DOHH2 (cell line): ENCODE measurements around the gene CTAGE6.
"Not testable (repeated sequence)": the region's sequence is repeated elsewhere in the genome, so short reads cannot be mapped to it uniquely, and the experiment has no call there.

Source experiments
- H3F3A ChIP-seq: fragments of 200-600 bp; sonication (generic), shearing (Covaris generic); 2 replicates; pipeline ENCODE4 v1.6.0; 2016; ENCODE audit warnings: antibody characterized with exemption, mild to moderate bottlenecking; ENCODE audit not compliant: control insufficient read depth, insufficient read depth
- H3K27ac ChIP-seq: fragments of 200-600 bp; sonication (generic); 2 replicates; pipeline ENCODE4 v1.5.1; 2014; ENCODE audit warnings: low read depth, mild to moderate bottlenecking, low read length, moderate library complexity
- H3K27me3 ChIP-seq: fragments of 200-600 bp; sonication (generic); 2 replicates; pipeline ENCODE4 v1.6.1; 2014; ENCODE audit warnings: mild to moderate bottlenecking, low read length, mixed read lengths; ENCODE audit not compliant: control insufficient read depth
- H3K36me3 ChIP-seq: fragments of 200-600 bp; sonication (generic); 2 replicates; pipeline ENCODE4 v1.6.1; 2014; ENCODE audit warnings: mild to moderate bottlenecking, low read length, moderate library complexity, mixed read lengths; ENCODE audit not compliant: control insufficient read depth
- H3K4me1 ChIP-seq: fragments of 200-600 bp; sonication (generic); 2 replicates; pipeline ENCODE4 v1.6.1; 2014; ENCODE audit warnings: mild to moderate bottlenecking, low read length, mixed read lengths; ENCODE audit not compliant: control insufficient read depth
- H3K4me2 ChIP-seq: fragments of 200-600 bp; sonication (generic); 2 replicates; pipeline ENCODE4 v1.6.0; 2014; ENCODE audit warnings: mild to moderate bottlenecking, low read length, moderate library complexity
- H3K4me3 ChIP-seq: fragments of 200-600 bp; sonication (generic); 2 replicates; pipeline ENCODE4 v1.5.1; 2014; ENCODE audit warnings: mild to moderate bottlenecking, low read length, mixed read lengths
- H3K79me2 ChIP-seq: fragments of 200-600 bp; sonication (generic); 2 replicates; pipeline ENCODE4 v1.6.1; 2014; ENCODE audit warnings: mild to moderate bottlenecking, low read length, mixed read lengths; ENCODE audit not compliant: control insufficient read depth
- H3K9me2 ChIP-seq: fragments of 200-600 bp; sonication (generic); replicated peaks from 2 replicates; pipeline ENCODE4 v1.6.1; 2014; ENCODE audit warnings: mild to moderate bottlenecking, low read length, mixed read lengths; ENCODE audit not compliant: control insufficient read depth
- H3K9me3 ChIP-seq: fragments of 200-600 bp; sonication (generic); 2 replicates; pipeline ENCODE4 v1.6.1; 2014; ENCODE audit warnings: antibody characterized with exemption, low read length, mixed read lengths; ENCODE audit not compliant: control insufficient read depth, insufficient read depth
- H4K20me1 ChIP-seq: fragments of 200-600 bp; sonication (generic); 2 replicates; pipeline ENCODE4 v1.6.0; 2014; ENCODE audit warnings: low read depth, mild to moderate bottlenecking, antibody characterized with exemption, low read length, moderate library complexity; ENCODE audit not compliant: control insufficient read depth, insufficient read depth
- CTCF ChIP-seq: fragments of 200-600 bp; sonication (generic); IDR thresholded peaks from one replicate; pipeline ENCODE4 v1.5.1; 2014; ENCODE audit warnings: antibody characterized with exemption, mild to moderate bottlenecking, low read depth, low read length; ENCODE audit not compliant: poor library complexity, severe bottlenecking
- EZH2phosphoT487 ChIP-seq: fragments of 200-600 bp; sonication (generic); IDR thresholded peaks from 2 replicates; pipeline ENCODE4 v1.6.1; 2017; ENCODE audit warnings: borderline replicate concordance, mild to moderate bottlenecking, antibody characterized with exemption, low read length, moderate library complexity, mixed read lengths

CTAGE6 gene

GRCh38 chr7:143735962-143736361 lies 21.5 kb downstream of the CTAGE6 start:
- Histone ChIP-seq H3K4me2 (no peak overlapping the region), H3K27me3 (no peaks in the 10 kb centered on the region), H3K9me2 (no peaks in the 10 kb centered on the region), H3K79me2 (no peaks in the 10 kb centered on the region), H3K9me3 (no peaks in the 10 kb centered on the region), H3K27ac (no peak overlapping the region), H4K20me1 (no peaks in the 10 kb centered on the region), H3K36me3 (no peaks in the 10 kb centered on the region), H3K4me1 (no peaks in the 10 kb centered on the region), H3K4me3 (no peak overlapping the region), H3F3A (no peaks in the 10 kb centered on the region)
- TF ChIP-seq EZH2phosphoT487 (no peak), CTCF (no peak)

- Histone ChIP-seq H3K9me3 (no peaks in the 10 kb centered on the region), H3K4me1 (no peaks in the 10 kb centered on the region), H3K27ac (no peak overlapping the region), H3K27me3 (no peaks in the 10 kb centered on the region), H3K4me3 (no peak overlapping the region), H3K79me2 (no peaks in the 10 kb centered on the region), H3F3A (no peaks in the 10 kb centered on the region), H3K36me3 (no peaks in the 10 kb centered on the region), H4K20me1 (no peaks in the 10 kb centered on the region), H3K9me2 (no peaks in the 10 kb centered on the region), H3K4me2 (no peak overlapping the region)
- TF ChIP-seq CTCF = no peak
- TF ChIP-seq EZH2phosphoT487 = no peak
These were observed 23.6 kb downstream of the CTAGE6 start for GRCh38 chr7:143733876-143734275.

- Histone ChIP-seq H3K9me3 (no peaks in the 10 kb centered on the region), H4K20me1 (no peaks in the 10 kb centered on the region), H3K36me3 (no peaks in the 10 kb centered on the region), H3K4me2 (no peak overlapping the region), H3K9me2 (no peaks in the 10 kb centered on the region), H3K4me3 (no peak overlapping the region), H3K4me1 (no peaks in the 10 kb centered on the region), H3F3A (no peaks in the 10 kb centered on the region), H3K27me3 (no peaks in the 10 kb centered on the region), H3K27ac (no peak overlapping the region), H3K79me2 (no peaks in the 10 kb centered on the region)
- no peak for TF ChIP-seq CTCF
- TF ChIP-seq EZH2phosphoT487 = no peak
These were observed 29.1 kb downstream of the CTAGE6 start for GRCh38 chr7:143728333-143728862.

- H3K9me3 ChIP-seq, H3K27me3 ChIP-seq, H3K4me2 ChIP-seq, H3K27ac ChIP-seq, H3F3A ChIP-seq, H3K79me2 ChIP-seq, H3K4me1 ChIP-seq, H3K4me3 ChIP-seq, H3K36me3 ChIP-seq, H3K9me2 ChIP-seq, H4K20me1 ChIP-seq: not testable (repeated sequence)
These were observed 29.9 kb downstream of the CTAGE6 start for GRCh38 chr7:143727561-143727960.

GRCh38 chr7:143726143-143726542 lies 31.4 kb downstream of the CTAGE6 start:
- not testable (repeated sequence) for H3F3A ChIP-seq, H4K20me1 ChIP-seq, H3K9me3 ChIP-seq, H3K27ac ChIP-seq, H3K4me3 ChIP-seq, H3K36me3 ChIP-seq, H3K4me1 ChIP-seq, H3K9me2 ChIP-seq, H3K4me2 ChIP-seq, H3K27me3 ChIP-seq, H3K79me2 ChIP-seq

GRCh38 chr7:143720335-143720734 lies 37.2 kb downstream of the CTAGE6 start:
- not testable (repeated sequence) for H3K27me3 ChIP-seq, H3K4me2 ChIP-seq, H3K9me3 ChIP-seq, H3K79me2 ChIP-seq, H3K27ac ChIP-seq, H3F3A ChIP-seq, H3K36me3 ChIP-seq, H3K9me2 ChIP-seq, H4K20me1 ChIP-seq, H3K4me3 ChIP-seq, H3K4me1 ChIP-seq
